ENCODE measurements around the gene TEX48. TPM values are rescaled to one million over a fixed set of nuclear protein-coding genes. Genes with fewer than 3 reads are reported as not detected.

Gene TEX48
- total RNA-seq, 1 donor from 2014 or later: not detected

DNA sequence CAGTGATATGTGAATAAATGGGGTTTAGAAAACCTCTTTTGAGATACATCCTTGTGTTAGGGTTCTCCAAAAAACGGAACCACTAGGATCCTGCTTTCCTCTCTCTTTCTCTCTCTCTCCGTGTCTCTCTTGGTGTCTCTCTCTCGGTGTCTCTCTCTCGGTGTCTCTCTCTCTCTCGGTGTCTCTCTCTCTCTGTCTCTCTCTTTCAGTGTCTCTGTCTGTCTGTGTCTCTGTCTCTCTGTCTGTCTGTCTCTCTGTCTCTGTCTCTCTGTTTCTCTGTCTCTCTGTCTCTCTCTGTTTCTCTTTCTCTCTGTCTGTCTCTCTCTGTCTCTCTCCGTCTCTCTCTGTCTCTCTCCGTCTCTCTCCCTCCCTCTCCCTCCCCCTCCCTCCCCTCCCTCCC is 7.8 kb upstream of the TEX48 start:
- TF ChIP-seq CTCF (IDR thresholded peaks at IDR 0.05): no peak
- Mint-ChIP-seq H3K4me3 (ENCODE audit: unreplicated experiment) (no peak overlapping the region), H3K9me3 (ENCODE audit: low read depth) (peaks cover 4% of the 10 kb centered on the region), H3K4me1 (ENCODE audit: low read depth) (peaks cover 25% of the 10 kb centered on the region), H3K27ac (ENCODE audit: unreplicated experiment) (no peak overlapping the region), H3K27me3 (ENCODE audit: low read depth) (no peaks in the 10 kb centered on the region), H3K36me3 (ENCODE audit: low read depth) (no peaks in the 10 kb centered on the region)
- no peak for DNase-seq (ENCODE audit: low spot score)

DNA sequence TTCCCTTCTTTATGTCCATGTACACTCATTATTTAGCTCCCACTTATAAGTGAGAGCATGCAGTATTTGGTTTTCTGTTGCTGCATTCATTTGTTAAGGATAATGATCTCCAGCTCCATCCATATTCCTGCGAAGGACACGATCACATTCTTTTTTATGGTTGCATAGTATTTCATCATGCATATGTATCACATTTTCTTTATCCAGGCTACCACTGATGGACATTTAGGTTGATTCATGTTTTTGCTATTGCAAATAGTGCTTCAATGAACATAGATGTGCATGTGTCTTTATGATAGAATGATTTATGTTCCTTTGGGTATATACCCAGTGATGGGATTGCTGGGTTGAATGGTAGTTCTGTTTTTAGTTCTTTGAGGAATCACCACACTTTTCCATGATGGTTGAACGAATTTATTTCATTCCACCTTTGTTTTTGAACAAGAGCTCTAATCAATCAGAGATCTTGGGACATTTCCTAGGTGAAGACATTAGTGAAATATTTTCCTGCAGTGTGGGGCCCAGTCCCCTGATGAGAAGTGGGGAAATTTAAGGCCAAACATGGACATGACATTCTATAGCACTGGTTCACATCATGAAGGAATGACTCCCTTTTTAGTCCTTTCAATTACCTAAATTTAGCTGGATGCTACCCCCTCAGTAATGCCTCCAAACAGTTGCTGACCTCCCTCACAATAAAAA is 7.1 kb upstream of the TEX48 start:
- no peak overlapping the region for H3K27ac Mint-ChIP-seq (ENCODE audit: unreplicated experiment)
- no peaks in the 10 kb centered on the region for H3K27me3 Mint-ChIP-seq (ENCODE audit: low read depth)
- peaks cover 25% of the 10 kb centered on the region for H3K4me1 Mint-ChIP-seq (ENCODE audit: low read depth)
- H3K9me3 Mint-ChIP-seq (ENCODE audit: low read depth): peaks cover 4% of the 10 kb centered on the region
- no peaks in the 10 kb centered on the region for H3K36me3 Mint-ChIP-seq (ENCODE audit: low read depth)
- DNase-seq (ENCODE audit: low spot score): no peak
- H3K4me3 Mint-ChIP-seq (ENCODE audit: unreplicated experiment): no peak overlapping the region
- no peak for TF ChIP-seq CTCF (IDR thresholded peaks at IDR 0.05)

DNA sequence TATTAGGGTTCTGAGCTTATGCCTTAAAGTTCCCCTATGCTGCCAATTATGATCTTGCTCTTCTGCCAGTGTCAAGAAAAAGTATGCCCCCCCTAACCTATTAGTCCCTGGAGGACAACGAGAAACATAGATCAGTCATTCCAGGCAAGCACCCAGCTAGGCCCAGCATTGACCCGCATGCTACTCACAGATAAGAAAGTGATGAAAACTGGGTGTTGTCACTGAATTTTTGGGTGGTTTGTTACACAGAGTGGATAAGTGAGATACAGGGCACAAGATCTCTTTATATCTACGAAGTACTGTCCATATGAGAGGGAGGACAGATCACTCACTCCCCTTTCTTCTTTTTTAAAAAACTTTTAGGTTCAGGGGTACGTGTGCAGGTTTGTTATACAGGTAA is 6.4 kb upstream of the TEX48 start:
- Mint-ChIP-seq H3K4me1 (ENCODE audit: low read depth) (peaks cover 25% of the 10 kb centered on the region), H3K36me3 (ENCODE audit: low read depth) (no peaks in the 10 kb centered on the region), H3K9me3 (ENCODE audit: low read depth) (peaks cover 4% of the 10 kb centered on the region), H3K4me3 (ENCODE audit: unreplicated experiment) (no peak overlapping the region), H3K27ac (ENCODE audit: unreplicated experiment) (no peak overlapping the region), H3K27me3 (ENCODE audit: low read depth) (no peaks in the 10 kb centered on the region)
- DNase-seq (ENCODE audit: low spot score): no peak
- no peak for TF ChIP-seq CTCF (IDR thresholded peaks at IDR 0.05)

DNA sequence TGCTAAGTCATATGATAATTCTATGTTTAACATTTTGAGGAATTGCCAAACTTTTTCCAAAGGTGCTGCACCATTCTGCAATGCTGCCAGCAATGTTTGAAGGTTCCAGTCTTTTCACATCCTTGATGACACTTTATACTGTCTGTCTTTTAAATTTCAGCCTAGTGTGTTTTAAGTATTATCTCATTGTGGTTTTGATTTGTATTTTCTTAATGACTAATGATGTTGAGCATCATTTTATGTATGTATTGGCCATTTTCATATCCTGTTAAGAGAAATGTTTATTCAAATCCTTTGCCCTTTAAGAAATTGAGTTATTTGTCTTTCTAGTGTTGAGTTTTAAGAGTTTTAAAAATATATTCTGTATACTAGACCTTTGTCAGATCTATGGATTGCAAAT is 5.0 kb upstream of the TEX48 start:
- TF ChIP-seq CTCF (IDR thresholded peaks at IDR 0.05): no peak
- H3K36me3 Mint-ChIP-seq (ENCODE audit: low read depth): no peaks in the 10 kb centered on the region
- H3K4me1 Mint-ChIP-seq (ENCODE audit: low read depth): peaks cover 25% of the 10 kb centered on the region
- no peak overlapping the region for H3K4me3 Mint-ChIP-seq (ENCODE audit: unreplicated experiment)
- H3K27me3 Mint-ChIP-seq (ENCODE audit: low read depth): no peaks in the 10 kb centered on the region
- H3K9me3 Mint-ChIP-seq (ENCODE audit: low read depth): peaks cover 4% of the 10 kb centered on the region
- H3K27ac Mint-ChIP-seq (ENCODE audit: unreplicated experiment): no peak overlapping the region
- no peak for DNase-seq (ENCODE audit: low spot score)

- TF ChIP-seq CTCF (IDR thresholded peaks at IDR 0.05): no peak
- H3K27me3 Mint-ChIP-seq (ENCODE audit: low read depth): no peaks in the 10 kb centered on the region
- no peak overlapping the region for H3K4me3 Mint-ChIP-seq (ENCODE audit: unreplicated experiment)
- no peak overlapping the region for H3K27ac Mint-ChIP-seq (ENCODE audit: unreplicated experiment)
- peaks cover 16% of the 10 kb centered on the region for H3K4me1 Mint-ChIP-seq (ENCODE audit: low read depth)
- DNase-seq (ENCODE audit: low spot score): no peak
- H3K36me3 Mint-ChIP-seq (ENCODE audit: low read depth): no peaks in the 10 kb centered on the region
- peaks cover 4% of the 10 kb centered on the region for H3K9me3 Mint-ChIP-seq (ENCODE audit: low read depth)
These were observed 4.0 kb upstream of the TEX48 start for GRCh38 chr9:114685951-114686350.

Data from chondrocyte (in vitro differentiated cells).